HepG2 (cell line): ENCODE results near the gene CDK5RAP1. TPM values are rescaled to one million over a fixed set of nuclear protein-coding genes. Genes with fewer than 3 reads are reported as not detected.

ENCODE experiments used
- AHR ChIP-seq: IDR thresholded peaks from 2 replicates; pipeline ENCODE4 v1.6.1; 2018; ENCODE audit warnings: missing genetic modification reagents, missing compliant biosample characterization
- ARNTL ChIP-seq: sonication (generic); formaldehyde crosslinking; IDR thresholded peaks from 2 replicates; pipeline ENCODE4 v1.4.0; 2020; ENCODE audit warnings: mild to moderate bottlenecking, missing genetic modification reagents
- BHLHE40 ChIP-seq: IDR thresholded peaks from 2 replicates; pipeline ENCODE4 v1.6.1; 2011; ENCODE audit warnings: low read length, improper control_type of control experiment
- CHD2 ChIP-seq: IDR thresholded peaks from 2 replicates; pipeline ENCODE4 v1.6.1; 2011; ENCODE audit warnings: low read depth, low read length, improper control_type of control experiment
- LCORL ChIP-seq, 2 experiments: fragments of 450-650 bp in 1 of 2; sonication (generic) in 1 of 2; formaldehyde crosslinking in 1 of 2; IDR thresholded peaks; 2 replicates each; pipeline versions ENCODE4 v1.5.0 to v1.6.1; 2017 to 2020; ENCODE audit warnings: antibody characterized with exemption in 1 of 2, missing genetic modification reagents in 1 of 2
- NFKB2 ChIP-seq: sonication (generic); formaldehyde crosslinking; IDR thresholded peaks from 2 replicates; pipeline ENCODE4 v1.4.0; 2020; ENCODE audit warnings: missing genetic modification reagents, borderline replicate concordance
- NR2C2 ChIP-seq: sonication (generic); formaldehyde crosslinking; IDR thresholded peaks from 2 replicates; pipeline ENCODE4 v1.4.0; 2020; ENCODE audit warnings: missing genetic modification reagents, mild to moderate bottlenecking, moderate library complexity, borderline replicate concordance
- POLR2A ChIP-seq, 2 experiments: IDR thresholded peaks; 2 replicates each; pipeline ENCODE4 v1.6.1; 2011; ENCODE audit warnings: low read depth in 2 of 2, low read length in 2 of 2, mild to moderate bottlenecking in 1 of 2, moderate library complexity in 1 of 2; ENCODE audit not compliant: insufficient read depth in 1 of 2
- SUZ12 ChIP-seq: fragments of 150-350 bp; IDR thresholded peaks from 2 replicates; pipeline ENCODE4 v1.6.1; 2014; ENCODE audit warnings: low read depth, low read length
- XBP1 ChIP-seq: sonication (generic); formaldehyde crosslinking; IDR thresholded peaks from 2 replicates; pipeline ENCODE4 v1.5.0; 2020; ENCODE audit warnings: missing genetic modification reagents
- ZBTB8A ChIP-seq: sonication (generic); formaldehyde crosslinking; IDR thresholded peaks from 2 replicates; pipeline ENCODE4 v1.4.0; 2020; ENCODE audit warnings: mild to moderate bottlenecking, low read depth, missing genetic modification reagents, borderline replicate concordance
- ZNF34 ChIP-seq: sonication (generic); formaldehyde crosslinking; IDR thresholded peaks from 2 replicates; pipeline ENCODE4 v1.4.0; 2020; ENCODE audit warnings: mild to moderate bottlenecking, missing genetic modification reagents, borderline replicate concordance
- ZNF407 ChIP-seq: sonication (generic); formaldehyde crosslinking; IDR thresholded peaks from one replicate; pipeline ENCODE4 v1.5.1; 2020; ENCODE audit warnings: mild to moderate bottlenecking, missing genetic modification reagents; ENCODE audit errors: not compliant biosample characterization
- ZNF510 ChIP-seq: sonication (generic); formaldehyde crosslinking; IDR thresholded peaks from 2 replicates; pipeline ENCODE4 v1.4.0; 2020; ENCODE audit warnings: low read depth, mild to moderate bottlenecking, missing genetic modification reagents
- ZNF513 ChIP-seq: sonication (generic); formaldehyde crosslinking; conservative IDR thresholded peaks from 2 replicates; pipeline ENCODE4 v1.5.0; 2020; ENCODE audit warnings: missing genetic modification reagents
- polyA plus RNA-seq, 8 experiments: library from polyadenylated mRNA; depleted of rRNA in 3 of 8; stranded (reverse) in 7 of 8; unstranded in 1 of 8; fragments of >200 nt; fragmentation: Illumina TruSeq in 4 of 8; extraction: Trizol in 4 of 8; gene quantifications; 2 replicates each; pipeline versions ENCODE4 v1.2.1 to v1.2.3, GENCODE V29; 2011 to 2016; ENCODE audit warnings: low read depth in 4 of 8, missing spikeins in 1 of 8, mixed read lengths in 1 of 8; ENCODE audit not compliant: insufficient read depth in 1 of 8
- total RNA-seq, 5 experiments: library from RNA; depleted of rRNA; stranded (reverse); fragments of >200 nt; fragmentation: Illumina TruSeq; extraction: Trizol; gene quantifications; 2 replicates each; pipeline ENCODE4 v1.2.3, GENCODE V29; 2016; ENCODE audit warnings: low read depth in 1 of 5
- TF ChIP-seq, protein P1 (sequence below): sonication (generic); formaldehyde crosslinking; IDR thresholded peaks from 2 replicates; pipeline ENCODE4 v1.5.0; 2020; ENCODE audit warnings: missing genetic modification reagents
- TF ChIP-seq, protein P2 (sequence below): sonication (generic); formaldehyde crosslinking; IDR thresholded peaks from 2 replicates; pipeline ENCODE4 v1.5.0; 2020; ENCODE audit warnings: mild to moderate bottlenecking, missing genetic modification reagents

Gene CDK5RAP1
- total and polyA plus RNA-seq, 2 of the 13 experiments (the other 11 are each of a cell fraction or from before 2014, with no cell fraction given), result 53.6 to 98.2 TPM

GRCh38 chr20:33401184-33401920, at the start of gene CDK5RAP1 (continued):
- TF ChIP-seq ZNF407 (peak; percentile 85), NR2C2 (CRISPR knock-in tag) (peak; percentile 97), ARNTL (CRISPR knock-in tag) (no peak), LCORL (IDR thresholded peaks at IDR 0.05) (0 out of 2 replicates have a peak, but pooled peaks have one; percentile 70), LCORL (CRISPR knock-in tag; IDR thresholded peaks at IDR 0.05) (peak; percentile 95), XBP1 (CRISPR knock-in tag) (peak; percentile 83), ZNF513 (CRISPR knock-in tag) (0 out of 2 replicates have a peak, but pooled peaks have one; percentile 15), NFKB2 (peak; percentile 89), ZNF510 (CRISPR knock-in tag) (peak; percentile 99), SUZ12 (peak; percentile 30; the same call in 1 of the 2 replicates), ZNF34 (CRISPR knock-in tag) (peak; percentile 97; the same call in 1 of the 2 replicates), AHR (peak; percentile 99), BHLHE40 (peak; percentile 54; the same call in 1 of the 2 replicates), POLR2A (IDR thresholded peaks at IDR 0.05; ENCODE audit: insufficient read depth in 1 of 2, low read depth in 2 of 2, low read length in 2 of 2) (peak; percentile 91 to 97), CHD2 (peak; percentile 59; the same call in 1 of the 2 replicates), ZBTB8A (CRISPR knock-in tag) (peak; percentile 59; the same call in 1 of the 2 replicates)
- TF ChIP-seq, protein P1, sequence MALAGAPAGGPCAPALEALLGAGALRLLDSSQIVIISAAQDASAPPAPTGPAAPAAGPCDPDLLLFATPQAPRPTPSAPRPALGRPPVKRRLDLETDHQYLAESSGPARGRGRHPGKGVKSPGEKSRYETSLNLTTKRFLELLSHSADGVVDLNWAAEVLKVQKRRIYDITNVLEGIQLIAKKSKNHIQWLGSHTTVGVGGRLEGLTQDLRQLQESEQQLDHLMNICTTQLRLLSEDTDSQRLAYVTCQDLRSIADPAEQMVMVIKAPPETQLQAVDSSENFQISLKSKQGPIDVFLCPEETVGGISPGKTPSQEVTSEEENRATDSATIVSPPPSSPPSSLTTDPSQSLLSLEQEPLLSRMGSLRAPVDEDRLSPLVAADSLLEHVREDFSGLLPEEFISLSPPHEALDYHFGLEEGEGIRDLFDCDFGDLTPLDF (CRISPR knock-in tag), result peak; percentile 77
- TF ChIP-seq, protein P2, sequence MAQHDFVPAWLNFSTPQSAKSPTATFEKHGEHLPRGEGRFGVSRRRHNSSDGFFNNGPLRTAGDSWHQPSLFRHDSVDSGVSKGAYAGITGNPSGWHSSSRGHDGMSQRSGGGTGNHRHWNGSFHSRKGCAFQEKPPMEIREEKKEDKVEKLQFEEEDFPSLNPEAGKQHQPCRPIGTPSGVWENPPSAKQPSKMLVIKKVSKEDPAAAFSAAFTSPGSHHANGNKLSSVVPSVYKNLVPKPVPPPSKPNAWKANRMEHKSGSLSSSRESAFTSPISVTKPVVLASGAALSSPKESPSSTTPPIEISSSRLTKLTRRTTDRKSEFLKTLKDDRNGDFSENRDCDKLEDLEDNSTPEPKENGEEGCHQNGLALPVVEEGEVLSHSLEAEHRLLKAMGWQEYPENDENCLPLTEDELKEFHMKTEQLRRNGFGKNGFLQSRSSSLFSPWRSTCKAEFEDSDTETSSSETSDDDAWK, result no peak
